ENCODE results near the gene TSPAN5.

The TSPAN5 gene

GRCh38 chr4:98444371-98444770 lies 214.0 kb downstream of the TSPAN5 start:
- no peak overlapping the region for H3K27ac ChIP-seq
- no peak for TF ChIP-seq CTCF (conservative IDR thresholded peaks at IDR 0.05)

- no peak for TF ChIP-seq CTCF (conservative IDR thresholded peaks at IDR 0.05)
- H3K27ac ChIP-seq, result no peak overlapping the region
These were observed 223.6 kb downstream of the TSPAN5 start for GRCh38 chr4:98434816-98435215.

- TF ChIP-seq CTCF (conservative IDR thresholded peaks at IDR 0.05), result no peak
- no peak overlapping the region for H3K27ac ChIP-seq
These were observed 224.7 kb downstream of the TSPAN5 start for GRCh38 chr4:98433691-98434090.

GRCh38 chr4:98430708-98431403 lies 227.6 kb downstream of the TSPAN5 start:
- H3K27ac ChIP-seq, result no peak overlapping the region
- TF ChIP-seq CTCF (conservative IDR thresholded peaks at IDR 0.05), result no peak

- no peak for TF ChIP-seq CTCF (conservative IDR thresholded peaks at IDR 0.05)
- no peak overlapping the region for H3K27ac ChIP-seq
These were observed 235.4 kb downstream of the TSPAN5 start for GRCh38 chr4:98423009-98423408.

- TF ChIP-seq CTCF (conservative IDR thresholded peaks at IDR 0.05), result no peak
- H3K27ac ChIP-seq, result no peak overlapping the region
These were observed 237.3 kb downstream of the TSPAN5 start for GRCh38 chr4:98421111-98421510.

Measured in VCaP (cell line).